HepG2 (cell line): ENCODE measurements around the gene SLC11A1. TPM values are rescaled to one million over a fixed set of nuclear protein-coding genes. Genes with fewer than 3 reads are reported as not detected.

Experiments used
- BRF2 ChIP-seq: sonication (generic); formaldehyde crosslinking; IDR thresholded peaks from 2 replicates; pipeline ENCODE4 v1.8.1; 2022; ENCODE audit warnings: mild to moderate bottlenecking, missing genetic modification reagents
- GFI1 ChIP-seq: sonication (generic); formaldehyde crosslinking; IDR thresholded peaks from 2 replicates; pipeline ENCODE4 v1.5.0; 2020; ENCODE audit warnings: missing genetic modification reagents, mild to moderate bottlenecking, borderline replicate concordance
- IKZF4 ChIP-seq: sonication (generic); formaldehyde crosslinking; IDR thresholded peaks from 2 replicates; pipeline ENCODE4 v1.5.1; 2020; ENCODE audit warnings: borderline replicate concordance, mild to moderate bottlenecking, low read depth, missing genetic modification reagents; ENCODE audit errors: not compliant biosample characterization
- IRF9 ChIP-seq: sonication (generic); formaldehyde crosslinking; IDR thresholded peaks from 2 replicates; pipeline ENCODE4 v1.8.0; 2022; ENCODE audit warnings: missing genetic modification reagents, mild to moderate bottlenecking, borderline replicate concordance
- LBX2 ChIP-seq: sonication (generic); formaldehyde crosslinking; IDR thresholded peaks from 2 replicates; pipeline ENCODE4 v1.5.0; 2020; ENCODE audit warnings: missing genetic modification reagents, mild to moderate bottlenecking, borderline replicate concordance
- MXD3 ChIP-seq: IDR thresholded peaks from 2 replicates; pipeline ENCODE4 v1.6.1; 2016; ENCODE audit warnings: mild to moderate bottlenecking, missing biosample characterization, missing genetic modification reagents
- NFYB ChIP-seq: sonication (generic); formaldehyde crosslinking; IDR thresholded peaks from 2 replicates; pipeline ENCODE4 v1.4.0; 2020; ENCODE audit warnings: missing genetic modification reagents
- RAD21 ChIP-seq: fragments of 450-650 bp; formaldehyde crosslinking; IDR thresholded peaks from 2 replicates; pipeline ENCODE4 v1.5.0; 2020; ENCODE audit warnings: mild to moderate bottlenecking
- SAP130 ChIP-seq: IDR thresholded peaks from 2 replicates; pipeline ENCODE4 v1.6.1; 2016; ENCODE audit warnings: low read depth
- SMAD9 ChIP-seq: sonication (generic); formaldehyde crosslinking; IDR thresholded peaks from 2 replicates; pipeline ENCODE4 v1.5.1; 2020; ENCODE audit warnings: mild to moderate bottlenecking, missing genetic modification reagents
- TARDBP ChIP-seq: sonication (generic); formaldehyde crosslinking; IDR thresholded peaks from 2 replicates; pipeline ENCODE4 v1.8.0; 2022; ENCODE audit warnings: mild to moderate bottlenecking, missing genetic modification reagents
- TOE1 ChIP-seq: sonication (generic); formaldehyde crosslinking; IDR thresholded peaks from 2 replicates; pipeline ENCODE4 v1.4.0; 2020; ENCODE audit warnings: mild to moderate bottlenecking, missing genetic modification reagents
- TOPORS ChIP-seq: sonication (generic); formaldehyde crosslinking; IDR thresholded peaks from 2 replicates; pipeline ENCODE4 v1.8.0; 2023; ENCODE audit warnings: mild to moderate bottlenecking, missing genetic modification reagents
- ZFP82 ChIP-seq: sonication (generic); formaldehyde crosslinking; IDR thresholded peaks from 2 replicates; pipeline ENCODE4 v1.5.1; 2020; ENCODE audit warnings: mild to moderate bottlenecking, missing genetic modification reagents, borderline replicate concordance
- ZNF10 ChIP-seq: sonication (generic); formaldehyde crosslinking; IDR thresholded peaks from 2 replicates; pipeline ENCODE4 v1.4.0; 2020; ENCODE audit warnings: mild to moderate bottlenecking, low read depth, missing genetic modification reagents, borderline replicate concordance
- ZNF326 ChIP-seq: sonication (generic); formaldehyde crosslinking; IDR thresholded peaks from 2 replicates; pipeline ENCODE4 v1.4.0; 2020; ENCODE audit warnings: missing genetic modification reagents, borderline replicate concordance
- ZNF503 ChIP-seq: sonication (generic); formaldehyde crosslinking; IDR thresholded peaks from 2 replicates; pipeline ENCODE4 v1.4.0; 2020; ENCODE audit warnings: missing genetic modification reagents
- ZNF569 ChIP-seq: sonication (generic); formaldehyde crosslinking; IDR thresholded peaks from 2 replicates; pipeline ENCODE4 v1.5.0; 2020; ENCODE audit warnings: mild to moderate bottlenecking, missing genetic modification reagents, moderate library complexity, borderline replicate concordance
- ZNF605 ChIP-seq: sonication (generic); formaldehyde crosslinking; IDR thresholded peaks from 2 replicates; pipeline ENCODE4 v1.8.0; 2022; ENCODE audit warnings: mild to moderate bottlenecking, missing genetic modification reagents
- ZNF883 ChIP-seq: sonication (generic); formaldehyde crosslinking; IDR thresholded peaks from 2 replicates; pipeline ENCODE4 v1.5.1; 2020; ENCODE audit warnings: mild to moderate bottlenecking, missing genetic modification reagents; ENCODE audit errors: not compliant biosample characterization
- ZSCAN5A ChIP-seq: sonication (generic); formaldehyde crosslinking; IDR thresholded peaks from 2 replicates; pipeline ENCODE4 v1.8.0; 2022; ENCODE audit warnings: mild to moderate bottlenecking, missing genetic modification reagents, borderline replicate concordance
- polyA plus RNA-seq, 8 experiments: library from polyadenylated mRNA; depleted of rRNA in 3 of 8; stranded (reverse) in 7 of 8; unstranded in 1 of 8; fragments of >200 nt; fragmentation: Illumina TruSeq in 4 of 8; extraction: Trizol in 4 of 8; gene quantifications; 2 replicates each; pipeline versions ENCODE4 v1.2.1 to v1.2.3, GENCODE V29; 2011 to 2016; ENCODE audit warnings: low read depth in 4 of 8, missing spikeins in 1 of 8, mixed read lengths in 1 of 8; ENCODE audit not compliant: insufficient read depth in 1 of 8
- total RNA-seq, 5 experiments: library from RNA; depleted of rRNA; stranded (reverse); fragments of >200 nt; fragmentation: Illumina TruSeq; extraction: Trizol; gene quantifications; 2 replicates each; pipeline ENCODE4 v1.2.3, GENCODE V29; 2016; ENCODE audit warnings: low read depth in 1 of 5

Gene SLC11A1
- total and polyA plus RNA-seq, 2 of the 13 experiments (the other 11 are each of a cell fraction or from before 2014, with no cell fraction given) = 0.33 to 2.3 TPM

- TF ChIP-seq MXD3 (CRISPR knock-in tag) (no peak), BRF2 (CRISPR knock-in tag) (no peak; the same call in 1 of the 2 replicates), LBX2 (no peak), SMAD9 (CRISPR knock-in tag) (no peak; the same call in 1 of the 2 replicates), TARDBP (0 out of 2 replicates have a peak, but pooled peaks have one; percentile 56), ZNF503 (CRISPR knock-in tag) (no peak), ZNF569 (CRISPR knock-in tag) (no peak), TOE1 (CRISPR knock-in tag) (no peak), RAD21 (no peak), ZNF605 (CRISPR knock-in tag) (peak; percentile 61), IKZF4 (CRISPR knock-in tag) (peak; percentile 33), GFI1 (CRISPR knock-in tag) (0 out of 2 replicates have a peak, but pooled peaks have one; percentile 50), ZNF10 (no peak), ZNF326 (CRISPR knock-in tag) (peak; percentile 72; the same call in 1 of the 2 replicates), TOPORS (no peak), ZNF883 (CRISPR knock-in tag) (no peak), NFYB (CRISPR knock-in tag) (no peak), ZSCAN5A (CRISPR knock-in tag) (0 out of 2 replicates have a peak, but pooled peaks have one; percentile 3), ZFP82 (no peak), IRF9 (CRISPR knock-in tag) (no peak), SAP130 (CRISPR knock-in tag) (peak; percentile 9; the same call in 1 of the 2 replicates)
Observed at GRCh38 chr2:218406949-218407618, 25.0 kb downstream of the SLC11A1 start (continued).
